CD14-positive monocyte (primary cell): ENCODE results near the gene HHIP. TPM values are rescaled to one million over a fixed set of nuclear protein-coding genes. Genes with fewer than 3 reads are reported as not detected.

ENCODE experiments used
- DNase-seq, 3 donors: peaks; one replicate each; pipeline ENCODE4 v3.0.0-alpha.2; 2011 to 2022
- H2AFZ ChIP-seq: 2 replicates; pipeline ENCODE4 v1.6.0; 2012; ENCODE audit warnings: mild to moderate bottlenecking, low read depth, low read length, inconsistent platforms; ENCODE audit not compliant: insufficient read depth, poor library complexity, severe bottlenecking
- H3K27ac ChIP-seq, 2 donors: 1 replicate in 1 of 2; 2 replicates in 1 of 2; pipeline ENCODE4 v1.5.1; 2012 to 2013; ENCODE audit warnings: low read length in 2 of 2, control low read depth in 1 of 2, inconsistent platforms in 1 of 2, low read depth in 1 of 2, mild to moderate bottlenecking in 1 of 2
- H3K27me3 ChIP-seq, 2 donors: one replicate each; pipeline versions ENCODE4 v1.6.0 to v1.6.1; 2011 to 2013; ENCODE audit warnings: low read length in 2 of 2; ENCODE audit not compliant: control insufficient read depth in 2 of 2, insufficient read depth in 2 of 2
- H3K36me3 ChIP-seq, 2 donors: replicated peaks in 1 of 2; 1 replicate in 1 of 2; 2 replicates in 1 of 2; pipeline versions ENCODE4 v1.5.1 to v1.6.1; 2012 to 2013; ENCODE audit warnings: low read length in 2 of 2, control low read depth in 1 of 2, inconsistent platforms in 1 of 2, mild to moderate bottlenecking in 1 of 2; ENCODE audit not compliant: insufficient read depth in 2 of 2, control insufficient read depth in 1 of 2
- H3K4me1 ChIP-seq, 2 donors: 1 replicate in 1 of 2; 2 replicates in 1 of 2; pipeline versions ENCODE4 v1.5.1 to v1.6.1; 2012 to 2013; ENCODE audit warnings: low read length in 2 of 2, control low read depth in 1 of 2, inconsistent platforms in 1 of 2, mild to moderate bottlenecking in 1 of 2, moderate library complexity in 1 of 2; ENCODE audit not compliant: insufficient read depth in 2 of 2, control insufficient read depth in 1 of 2
- H3K4me2 ChIP-seq: replicated peaks from 2 replicates; pipeline ENCODE3; 2012; ENCODE audit warnings: low read length, moderate library complexity, mild to moderate bottlenecking; ENCODE audit not compliant: poor library complexity, severe bottlenecking; ENCODE audit errors: extremely low read depth
- H3K4me3 ChIP-seq, 3 experiments: fragments of 200-600 bp in 1 of 3; sonication (generic) in 1 of 3; replicated peaks in 1 of 3; 1 replicate in 2 of 3; 2 replicates in 1 of 3; pipeline ENCODE4 v1.5.1; 2011 to 2013; ENCODE audit warnings: low read length in 3 of 3, mild to moderate bottlenecking in 3 of 3, control low read depth in 2 of 3, low read depth in 2 of 3, inconsistent platforms in 1 of 3, moderate library complexity in 1 of 3
- H3K79me2 ChIP-seq: 2 replicates; pipeline ENCODE4 v1.6.0; 2012; ENCODE audit warnings: mild to moderate bottlenecking, control low read depth, inconsistent platforms, low read length, moderate library complexity; ENCODE audit not compliant: insufficient read depth
- H3K9ac ChIP-seq: 2 replicates; pipeline ENCODE4 v1.6.0; 2017; ENCODE audit warnings: low read length, mild to moderate bottlenecking; ENCODE audit not compliant: insufficient read depth, poor library complexity, severe bottlenecking
- H3K9me3 ChIP-seq, 2 donors: replicated peaks in 1 of 2; 1 replicate in 1 of 2; 2 replicates in 1 of 2; pipeline versions ENCODE4 v1.5.1 to v1.6.1; 2012 to 2013; ENCODE audit warnings: low read length in 2 of 2, control low read depth in 1 of 2; ENCODE audit not compliant: control insufficient read depth in 1 of 2, insufficient read depth in 1 of 2
- H4K20me1 ChIP-seq: 2 replicates; pipeline ENCODE4 v1.6.0; 2012; ENCODE audit warnings: mild to moderate bottlenecking, low read length, control low read depth, moderate library complexity; ENCODE audit not compliant: insufficient read depth
- H3K27ac Mint-ChIP-seq, 7 donors: one replicate each; pipeline ENCODE4 v1.8.0; 2020; ENCODE audit warnings: mild to moderate bottlenecking in 7 of 7, mixed read lengths in 7 of 7, moderate library complexity in 6 of 7, inconsistent platforms in 2 of 7
- H3K27me3 Mint-ChIP-seq, 3 donors: one replicate each; pipeline ENCODE4 v1.8.0; 2021 to 2022; ENCODE audit warnings: low read depth in 3 of 3, mild to moderate bottlenecking in 3 of 3, mixed read lengths in 3 of 3, moderate library complexity in 3 of 3, inconsistent platforms in 1 of 3
- H3K36me3 Mint-ChIP-seq, 2 donors: one replicate each; pipeline ENCODE4 v1.8.0; 2020; ENCODE audit warnings: mixed read lengths in 2 of 2, inconsistent platforms in 1 of 2, mild to moderate bottlenecking in 1 of 2
- H3K4me1 Mint-ChIP-seq: one replicate; pipeline ENCODE4 v1.8.0; 2020; ENCODE audit warnings: mild to moderate bottlenecking, mixed read lengths
- H3K4me3 Mint-ChIP-seq, 2 donors: one replicate each; pipeline ENCODE4 v1.8.0; 2020; ENCODE audit warnings: mild to moderate bottlenecking in 2 of 2, mixed read lengths in 2 of 2, moderate library complexity in 1 of 2
- H3K9me3 Mint-ChIP-seq, 7 donors: one replicate each; pipeline ENCODE4 v1.8.0; 2020 to 2022; ENCODE audit warnings: mixed read lengths in 7 of 7, mild to moderate bottlenecking in 6 of 7, moderate library complexity in 6 of 7, inconsistent platforms in 2 of 7
- WGBS: methylation state at CpG from one replicate; pipeline ENCODE4 v1.1.5; 2013; ENCODE audit warnings: missing lambda C conversion rate; ENCODE audit not compliant: insufficient coverage; 5-methylcytosine and 5-hydroxymethylcytosine counted together
- intact Hi-C, 2 donors: fragments of 100-400 bp; cut with micrococcal nuclease; formaldehyde crosslinking; loops; one replicate each; pipeline versions ENCODE4 v1.15.0 to v1.15.1; 2023
- polyA plus RNA-seq, 3 donors: library from polyadenylated mRNA; depleted of rRNA in 1 of 3; unstranded in 2 of 3; stranded (reverse) in 1 of 3; fragments of 300-500 nt in 2 of 3; fragments of >200 nt in 1 of 3; fragmentation: Illumina TruSeq in 2 of 3; gene quantifications; 1 replicate in 2 of 3; 2 replicates in 1 of 3; pipeline ENCODE4 v1.2.3, GENCODE V29; 2012 to 2021
- TF ChIP-seq, protein P1 (sequence below): fragments of 200-600 bp; IDR thresholded peaks from one replicate; pipeline ENCODE4 v1.8.0; 2022; ENCODE audit warnings: antibody characterized with exemption, mild to moderate bottlenecking

Gene HHIP
- polyA plus RNA-seq, 3 donors: not detected

DNA sequence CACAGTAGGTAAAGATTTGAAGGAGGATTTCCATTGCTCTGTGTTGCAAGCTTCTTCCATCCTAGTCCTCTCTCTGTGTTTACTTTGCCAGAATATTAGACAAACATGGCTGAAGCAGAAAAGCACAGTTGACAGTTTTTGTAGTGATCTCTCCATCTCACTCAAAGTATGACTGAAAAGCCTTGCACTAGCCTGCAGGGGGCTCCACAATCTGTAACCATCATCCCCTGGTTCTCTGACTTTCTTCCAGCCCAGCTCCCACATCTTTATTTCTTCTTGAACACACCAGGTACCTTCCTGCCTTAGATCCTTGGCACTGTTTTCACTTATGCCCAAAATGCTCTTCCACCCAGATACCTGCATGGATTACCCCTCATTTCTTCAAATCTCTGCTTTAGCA lies 34.1 kb upstream of the HHIP start:
- H3K9ac ChIP-seq: no peak overlapping the region
- Mint-ChIP-seq H3K4me1 (no peaks in the 10 kb centered on the region), H3K4me3 (no peak overlapping the region), H3K27ac (no peak overlapping the region), H3K9me3 (peaks cover 3 to 11% (median 3%) of the 10 kb centered on the region in 7 donors), H3K36me3 (no peaks in the 10 kb centered on the region), H3K27me3 (peaks cover 0 to 2% (median 0%) of the 10 kb centered on the region in 3 donors)
- DNase-seq: no peak
- H3K4me1 ChIP-seq: no peaks in the 10 kb centered on the region
- H3K27ac ChIP-seq: no peak overlapping the region
- TF ChIP-seq, protein P1, sequence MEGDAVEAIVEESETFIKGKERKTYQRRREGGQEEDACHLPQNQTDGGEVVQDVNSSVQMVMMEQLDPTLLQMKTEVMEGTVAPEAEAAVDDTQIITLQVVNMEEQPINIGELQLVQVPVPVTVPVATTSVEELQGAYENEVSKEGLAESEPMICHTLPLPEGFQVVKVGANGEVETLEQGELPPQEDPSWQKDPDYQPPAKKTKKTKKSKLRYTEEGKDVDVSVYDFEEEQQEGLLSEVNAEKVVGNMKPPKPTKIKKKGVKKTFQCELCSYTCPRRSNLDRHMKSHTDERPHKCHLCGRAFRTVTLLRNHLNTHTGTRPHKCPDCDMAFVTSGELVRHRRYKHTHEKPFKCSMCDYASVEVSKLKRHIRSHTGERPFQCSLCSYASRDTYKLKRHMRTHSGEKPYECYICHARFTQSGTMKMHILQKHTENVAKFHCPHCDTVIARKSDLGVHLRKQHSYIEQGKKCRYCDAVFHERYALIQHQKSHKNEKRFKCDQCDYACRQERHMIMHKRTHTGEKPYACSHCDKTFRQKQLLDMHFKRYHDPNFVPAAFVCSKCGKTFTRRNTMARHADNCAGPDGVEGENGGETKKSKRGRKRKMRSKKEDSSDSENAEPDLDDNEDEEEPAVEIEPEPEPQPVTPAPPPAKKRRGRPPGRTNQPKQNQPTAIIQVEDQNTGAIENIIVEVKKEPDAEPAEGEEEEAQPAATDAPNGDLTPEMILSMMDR: no peak
- intact Hi-C loops: no loop called here
- H3K4me3 ChIP-seq: no peak overlapping the region
- no peak overlapping the region for H2AFZ ChIP-seq
- peaks cover 0 to 3% of the 10 kb centered on the region in 2 donors for H3K9me3 ChIP-seq
- no peaks in the 10 kb centered on the region for H3K36me3 ChIP-seq
- no peaks in the 10 kb centered on the region for H4K20me1 ChIP-seq
- H3K79me2 ChIP-seq: no peaks in the 10 kb centered on the region
- no peaks in the 10 kb centered on the region for H3K27me3 ChIP-seq
- no peak overlapping the region for H3K4me2 ChIP-seq

DNA sequence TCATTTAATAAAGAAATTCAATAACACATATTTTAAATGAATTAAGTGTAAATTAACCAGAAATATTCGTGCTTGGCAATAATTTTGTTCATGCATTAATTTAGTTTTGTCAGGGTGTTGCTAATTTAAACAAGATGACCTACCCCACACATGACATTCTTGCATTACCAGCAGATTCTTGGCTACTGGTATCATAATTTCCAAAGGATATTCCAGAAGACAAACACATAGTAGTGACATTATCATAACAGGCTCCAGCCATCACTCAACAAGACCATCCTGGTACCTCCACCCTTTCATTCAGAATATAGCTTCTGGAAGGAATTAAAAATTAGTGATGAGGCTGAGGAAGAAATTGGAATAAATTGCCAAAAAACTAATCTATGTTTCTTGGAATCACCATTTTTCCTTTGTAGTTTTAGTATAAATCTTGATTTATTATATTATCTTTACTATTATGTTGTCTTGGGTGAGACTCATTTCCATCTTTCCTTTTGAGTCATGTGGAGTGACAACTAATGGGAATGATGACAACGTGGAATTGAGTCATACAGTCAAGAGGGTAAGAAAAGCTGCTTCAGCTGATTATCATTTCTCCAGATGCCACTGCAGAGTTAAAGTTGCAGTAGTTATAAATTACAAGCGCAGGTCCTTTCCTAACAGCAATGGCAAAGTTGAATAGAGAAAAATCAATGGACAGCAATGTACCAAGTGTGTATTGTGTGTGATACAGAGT lies 30.9 kb upstream of the HHIP start:
- no peak overlapping the region for H3K4me2 ChIP-seq
- Mint-ChIP-seq H3K4me1 (no peaks in the 10 kb centered on the region), H3K36me3 (no peaks in the 10 kb centered on the region), H3K9me3 (peaks cover 0 to 4% (median 1%) of the 10 kb centered on the region in 7 donors), H3K4me3 (no peak overlapping the region), H3K27me3 (peaks cover 0 to 2% (median 2%) of the 10 kb centered on the region in 3 donors), H3K27ac (no peak overlapping the region)
- no peak overlapping the region for H3K9ac ChIP-seq
- no CpG with 5 or more reads among the region's 3 CpGs for WGBS
- no peaks in the 10 kb centered on the region for H3K79me2 ChIP-seq
- H3K36me3 ChIP-seq: no peaks in the 10 kb centered on the region
- no peaks in the 10 kb centered on the region for H3K27me3 ChIP-seq
- no peak overlapping the region for H3K4me3 ChIP-seq
- no peaks in the 10 kb centered on the region for H4K20me1 ChIP-seq
- intact Hi-C loops: no loop called here
- H3K27ac ChIP-seq: no peak overlapping the region
- TF ChIP-seq, protein P1: no peak
- H2AFZ ChIP-seq: no peak overlapping the region
- no peaks in the 10 kb centered on the region for H3K9me3 ChIP-seq
- no peaks in the 10 kb centered on the region for H3K4me1 ChIP-seq
- DNase-seq: no peak
